ENCODE measurements around the gene PADI1.

The PADI1 gene

DNA sequence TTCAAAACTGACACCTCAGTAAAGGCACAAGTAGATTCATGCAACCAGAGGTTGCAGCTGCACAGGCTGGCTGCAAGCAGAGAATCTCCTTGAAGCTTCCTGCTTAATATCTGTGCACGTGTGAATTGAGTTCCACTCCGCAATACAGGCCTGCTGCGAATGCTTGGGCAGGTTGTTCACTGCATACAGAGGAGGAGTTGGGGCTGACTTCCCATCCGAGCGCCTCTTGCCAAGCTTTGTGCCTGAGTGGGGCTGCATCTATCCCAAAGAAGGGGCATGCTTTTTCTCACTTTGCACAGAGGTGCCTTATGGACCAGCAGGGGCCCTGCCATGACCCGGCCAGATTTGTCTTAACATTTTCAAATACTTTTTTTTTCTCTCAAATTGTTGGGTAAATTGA lies 17.9 kb upstream of the PADI1 start:
- TF ChIP-seq CREB5 (CRISPR knock-in tag; IDR thresholded peaks at IDR 0.05; ENCODE audit: low read depth) (no peak), ZNF565 (CRISPR knock-in tag; conservative IDR thresholded peaks at IDR 0.05; ENCODE audit: low read depth) (no peak), TOX (CRISPR knock-in tag; IDR thresholded peaks at IDR 0.05; ENCODE audit: borderline replicate concordance) (no peak)
- ATAC-seq: no peak

GRCh38 chr1:17188217-17188616 lies 16.7 kb upstream of the PADI1 start:
- TF ChIP-seq, protein P1, sequence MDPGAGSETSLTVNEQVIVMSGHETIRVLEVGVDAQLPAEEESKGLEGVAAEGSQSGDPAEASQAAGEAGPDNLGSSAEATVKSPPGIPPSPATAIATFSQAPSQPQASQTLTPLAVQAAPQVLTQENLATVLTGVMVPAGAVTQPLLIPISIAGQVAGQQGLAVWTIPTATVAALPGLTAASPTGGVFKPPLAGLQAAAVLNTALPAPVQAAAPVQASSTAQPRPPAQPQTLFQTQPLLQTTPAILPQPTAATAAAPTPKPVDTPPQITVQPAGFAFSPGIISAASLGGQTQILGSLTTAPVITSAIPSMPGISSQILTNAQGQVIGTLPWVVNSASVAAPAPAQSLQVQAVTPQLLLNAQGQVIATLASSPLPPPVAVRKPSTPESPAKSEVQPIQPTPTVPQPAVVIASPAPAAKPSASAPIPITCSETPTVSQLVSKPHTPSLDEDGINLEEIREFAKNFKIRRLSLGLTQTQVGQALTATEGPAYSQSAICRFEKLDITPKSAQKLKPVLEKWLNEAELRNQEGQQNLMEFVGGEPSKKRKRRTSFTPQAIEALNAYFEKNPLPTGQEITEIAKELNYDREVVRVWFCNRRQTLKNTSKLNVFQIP (CRISPR knock-in tag; IDR thresholded peaks at IDR 0.05; ENCODE audit: borderline replicate concordance, low read depth): no peak
- TF ChIP-seq, protein P2, sequence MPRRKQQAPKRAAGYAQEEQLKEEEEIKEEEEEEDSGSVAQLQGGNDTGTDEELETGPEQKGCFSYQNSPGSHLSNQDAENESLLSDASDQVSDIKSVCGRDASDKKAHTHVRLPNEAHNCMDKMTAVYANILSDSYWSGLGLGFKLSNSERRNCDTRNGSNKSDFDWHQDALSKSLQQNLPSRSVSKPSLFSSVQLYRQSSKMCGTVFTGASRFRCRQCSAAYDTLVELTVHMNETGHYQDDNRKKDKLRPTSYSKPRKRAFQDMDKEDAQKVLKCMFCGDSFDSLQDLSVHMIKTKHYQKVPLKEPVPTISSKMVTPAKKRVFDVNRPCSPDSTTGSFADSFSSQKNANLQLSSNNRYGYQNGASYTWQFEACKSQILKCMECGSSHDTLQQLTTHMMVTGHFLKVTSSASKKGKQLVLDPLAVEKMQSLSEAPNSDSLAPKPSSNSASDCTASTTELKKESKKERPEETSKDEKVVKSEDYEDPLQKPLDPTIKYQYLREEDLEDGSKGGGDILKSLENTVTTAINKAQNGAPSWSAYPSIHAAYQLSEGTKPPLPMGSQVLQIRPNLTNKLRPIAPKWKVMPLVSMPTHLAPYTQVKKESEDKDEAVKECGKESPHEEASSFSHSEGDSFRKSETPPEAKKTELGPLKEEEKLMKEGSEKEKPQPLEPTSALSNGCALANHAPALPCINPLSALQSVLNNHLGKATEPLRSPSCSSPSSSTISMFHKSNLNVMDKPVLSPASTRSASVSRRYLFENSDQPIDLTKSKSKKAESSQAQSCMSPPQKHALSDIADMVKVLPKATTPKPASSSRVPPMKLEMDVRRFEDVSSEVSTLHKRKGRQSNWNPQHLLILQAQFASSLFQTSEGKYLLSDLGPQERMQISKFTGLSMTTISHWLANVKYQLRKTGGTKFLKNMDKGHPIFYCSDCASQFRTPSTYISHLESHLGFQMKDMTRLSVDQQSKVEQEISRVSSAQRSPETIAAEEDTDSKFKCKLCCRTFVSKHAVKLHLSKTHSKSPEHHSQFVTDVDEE (CRISPR knock-in tag; IDR thresholded peaks at IDR 0.05): no peak
- TF ChIP-seq ZNF70 (CRISPR knock-in tag; IDR thresholded peaks at IDR 0.05) (no peak), ZFP30 (CRISPR knock-in tag; IDR thresholded peaks at IDR 0.05) (no peak), ZNF8 (CRISPR knock-in tag; IDR thresholded peaks at IDR 0.05) (no peak), PPARA (CRISPR knock-in tag; IDR thresholded peaks at IDR 0.05; ENCODE audit: borderline replicate concordance) (no peak), CREB5 (CRISPR knock-in tag; IDR thresholded peaks at IDR 0.05; ENCODE audit: low read depth) (no peak), CSDC2 (CRISPR knock-in tag; IDR thresholded peaks at IDR 0.05) (no peak), BACH2 (CRISPR knock-in tag; IDR thresholded peaks at IDR 0.05; ENCODE audit: borderline replicate concordance) (no peak), ISL1 (CRISPR knock-in tag; IDR thresholded peaks at IDR 0.05) (no peak), TOX (CRISPR knock-in tag; IDR thresholded peaks at IDR 0.05; ENCODE audit: borderline replicate concordance) (no peak), ZNF565 (CRISPR knock-in tag; conservative IDR thresholded peaks at IDR 0.05; ENCODE audit: low read depth) (no peak)
- TF ChIP-seq, protein P3, sequence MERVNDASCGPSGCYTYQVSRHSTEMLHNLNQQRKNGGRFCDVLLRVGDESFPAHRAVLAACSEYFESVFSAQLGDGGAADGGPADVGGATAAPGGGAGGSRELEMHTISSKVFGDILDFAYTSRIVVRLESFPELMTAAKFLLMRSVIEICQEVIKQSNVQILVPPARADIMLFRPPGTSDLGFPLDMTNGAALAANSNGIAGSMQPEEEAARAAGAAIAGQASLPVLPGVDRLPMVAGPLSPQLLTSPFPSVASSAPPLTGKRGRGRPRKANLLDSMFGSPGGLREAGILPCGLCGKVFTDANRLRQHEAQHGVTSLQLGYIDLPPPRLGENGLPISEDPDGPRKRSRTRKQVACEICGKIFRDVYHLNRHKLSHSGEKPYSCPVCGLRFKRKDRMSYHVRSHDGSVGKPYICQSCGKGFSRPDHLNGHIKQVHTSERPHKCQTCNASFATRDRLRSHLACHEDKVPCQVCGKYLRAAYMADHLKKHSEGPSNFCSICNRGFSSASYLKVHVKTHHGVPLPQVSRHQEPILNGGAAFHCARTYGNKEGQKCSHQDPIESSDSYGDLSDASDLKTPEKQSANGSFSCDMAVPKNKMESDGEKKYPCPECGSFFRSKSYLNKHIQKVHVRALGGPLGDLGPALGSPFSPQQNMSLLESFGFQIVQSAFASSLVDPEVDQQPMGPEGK (CRISPR knock-in tag; IDR thresholded peaks at IDR 0.05; ENCODE audit: borderline replicate concordance): no peak
- no peak for ATAC-seq

- TF ChIP-seq OSR1 (CRISPR knock-in tag; IDR thresholded peaks at IDR 0.05): no peak
- TF ChIP-seq BACH2 (CRISPR knock-in tag; IDR thresholded peaks at IDR 0.05; ENCODE audit: borderline replicate concordance): no peak
- TF ChIP-seq PPARA (CRISPR knock-in tag; IDR thresholded peaks at IDR 0.05; ENCODE audit: borderline replicate concordance): no peak
- TF ChIP-seq, protein P1 (CRISPR knock-in tag; IDR thresholded peaks at IDR 0.05; ENCODE audit: borderline replicate concordance, low read depth): no peak
- ATAC-seq: no peak
Measured at GRCh38 chr1:17188889-17189631, 15.9 kb upstream of the PADI1 start.

- TF ChIP-seq, protein P3 (CRISPR knock-in tag; IDR thresholded peaks at IDR 0.05; ENCODE audit: borderline replicate concordance): no peak
- TF ChIP-seq CSDC2 (CRISPR knock-in tag; IDR thresholded peaks at IDR 0.05): no peak
- TF ChIP-seq ARNTL (CRISPR knock-in tag; IDR thresholded peaks at IDR 0.05; ENCODE audit: borderline replicate concordance, low read depth): no peak
- no peak for TF ChIP-seq SNAI2 (CRISPR knock-in tag; IDR thresholded peaks at IDR 0.05)
- TF ChIP-seq OSR1 (CRISPR knock-in tag; IDR thresholded peaks at IDR 0.05): no peak
- no peak for TF ChIP-seq RARB (CRISPR knock-in tag; IDR thresholded peaks at IDR 0.05)
- no peak for TF ChIP-seq TCF4 (CRISPR knock-in tag; IDR thresholded peaks at IDR 0.05; ENCODE audit: borderline replicate concordance)
- TF ChIP-seq BACH2 (CRISPR knock-in tag; IDR thresholded peaks at IDR 0.05; ENCODE audit: borderline replicate concordance): no peak
- TF ChIP-seq, protein P1 (CRISPR knock-in tag; IDR thresholded peaks at IDR 0.05; ENCODE audit: borderline replicate concordance, low read depth): no peak
- no peak for TF ChIP-seq ZNF8 (CRISPR knock-in tag; IDR thresholded peaks at IDR 0.05)
- ATAC-seq: peak; percentile 9; the same call in 2 of the 3 replicates
Measured at GRCh38 chr1:17189632-17189990, 15.3 kb upstream of the PADI1 start.

Data from SK-N-SH treated with all-trans-retinoic acid at 6 μM for 48 hours (cell line).